Upper lobe of left lung (tissue), 4 donors: ENCODE data around the gene DRC3.

Experiments
- CTCF ChIP-seq, 6 experiments: fragments of 450-650 bp in 4 of 6; fragments of 200-600 bp in 2 of 6; sonication (generic) in 2 of 6; IDR thresholded peaks; one replicate each; pipeline ENCODE4 v1.5.1; 2016 to 2019; ENCODE audit warnings: antibody characterized with exemption in 6 of 6
- POLR2A ChIP-seq, 4 donors: fragments of 450-650 bp; IDR thresholded peaks; one replicate each; pipeline ENCODE4 v1.5.1; 2016 to 2017; ENCODE audit warnings: antibody characterized with exemption in 4 of 4, mild to moderate bottlenecking in 2 of 4
- POLR2AphosphoS5 ChIP-seq, 2 donors: sonication (generic); formaldehyde crosslinking; IDR thresholded peaks; one replicate each; pipeline ENCODE4 v1.5.1; 2017; ENCODE audit warnings: antibody characterized with exemption in 2 of 2

- TF ChIP-seq CTCF (IDR thresholded peaks at IDR 0.05) (no peak), POLR2A (IDR thresholded peaks at IDR 0.05) (no peak), POLR2AphosphoS5 (IDR thresholded peaks at IDR 0.05) (no peak)
These were observed 15.1 kb upstream of the DRC3 start for GRCh38 chr17:17957584-17957916.
